Brain pericyte (primary cell): Measurements from ENCODE around the gene CALN1.

Experiments used
- DNase-seq: peaks from one replicate; pipeline ENCODE4 v3.0.0-alpha.2; 2012; ENCODE audit warnings: low read depth, low spot score

The CALN1 gene

DNA sequence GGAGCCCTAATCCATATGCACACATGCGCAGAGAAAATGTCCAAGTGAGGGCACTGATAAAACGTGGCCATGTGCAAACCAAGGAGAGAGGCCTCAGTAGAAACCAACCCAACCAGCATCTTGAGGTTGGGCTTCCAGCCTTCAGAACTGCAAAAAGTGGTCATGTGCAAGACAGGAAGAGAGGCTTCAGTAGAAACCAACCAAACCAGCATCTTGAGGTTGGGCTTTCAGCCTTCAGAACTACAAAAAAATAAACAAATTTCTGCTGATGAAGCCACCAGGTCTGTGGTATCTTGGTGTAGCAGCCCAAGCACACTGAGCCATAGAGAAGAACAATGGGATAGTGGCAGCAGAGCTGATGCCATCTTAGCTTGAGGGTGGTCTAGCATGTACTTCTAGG lies 371.5 kb downstream of the CALN1 start:
- DNase-seq = no peak

DNA sequence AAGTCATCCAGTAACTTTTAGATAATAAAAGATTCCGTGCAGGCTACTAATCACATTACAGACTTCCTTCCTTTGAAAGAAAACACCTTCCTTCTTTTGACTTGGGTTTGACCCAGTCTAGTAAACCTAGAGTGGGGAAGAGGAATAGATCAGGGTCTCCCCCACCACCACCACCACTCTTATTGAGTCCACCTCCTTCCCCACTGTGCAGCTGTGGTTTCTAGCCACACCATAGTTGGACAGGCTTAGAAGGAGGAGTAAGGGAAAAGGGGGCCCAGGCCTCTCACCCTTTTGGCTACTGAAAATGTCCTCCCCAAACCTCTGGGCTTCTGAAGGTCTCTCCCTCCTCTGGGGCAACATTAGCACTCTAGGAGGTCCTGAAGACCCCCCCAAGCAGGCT lies 372.7 kb downstream of the CALN1 start:
- no peak for DNase-seq

- DNase-seq = no peak
Observed at GRCh38 chr7:72038022-72038732, 374.0 kb downstream of the CALN1 start.

GRCh38 chr7:72037516-72037915 lies 374.6 kb downstream of the CALN1 start:
- no peak for DNase-seq

DNA sequence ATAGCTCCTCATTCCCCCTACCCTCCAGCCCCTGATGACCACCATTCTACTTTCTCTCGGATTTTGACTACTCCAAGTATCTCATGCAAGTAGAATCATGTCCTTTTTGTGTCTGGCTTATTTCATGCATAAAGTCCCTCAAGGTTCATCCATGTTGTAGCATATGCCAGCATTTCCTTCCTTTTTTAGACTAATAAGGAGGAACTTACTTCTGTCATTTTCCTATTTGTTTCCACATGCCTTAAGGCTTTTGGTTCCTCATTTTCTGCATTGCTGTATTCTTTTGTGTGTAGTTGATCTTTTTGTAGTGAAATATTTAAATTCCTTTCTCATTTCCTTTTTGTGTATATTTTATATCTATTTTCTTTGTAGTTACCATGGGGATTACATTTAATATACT lies 376.9 kb downstream of the CALN1 start:
- DNase-seq = no peak

GRCh38 chr7:72032934-72033333 lies 379.2 kb downstream of the CALN1 start:
- DNase-seq = no peak

DNA sequence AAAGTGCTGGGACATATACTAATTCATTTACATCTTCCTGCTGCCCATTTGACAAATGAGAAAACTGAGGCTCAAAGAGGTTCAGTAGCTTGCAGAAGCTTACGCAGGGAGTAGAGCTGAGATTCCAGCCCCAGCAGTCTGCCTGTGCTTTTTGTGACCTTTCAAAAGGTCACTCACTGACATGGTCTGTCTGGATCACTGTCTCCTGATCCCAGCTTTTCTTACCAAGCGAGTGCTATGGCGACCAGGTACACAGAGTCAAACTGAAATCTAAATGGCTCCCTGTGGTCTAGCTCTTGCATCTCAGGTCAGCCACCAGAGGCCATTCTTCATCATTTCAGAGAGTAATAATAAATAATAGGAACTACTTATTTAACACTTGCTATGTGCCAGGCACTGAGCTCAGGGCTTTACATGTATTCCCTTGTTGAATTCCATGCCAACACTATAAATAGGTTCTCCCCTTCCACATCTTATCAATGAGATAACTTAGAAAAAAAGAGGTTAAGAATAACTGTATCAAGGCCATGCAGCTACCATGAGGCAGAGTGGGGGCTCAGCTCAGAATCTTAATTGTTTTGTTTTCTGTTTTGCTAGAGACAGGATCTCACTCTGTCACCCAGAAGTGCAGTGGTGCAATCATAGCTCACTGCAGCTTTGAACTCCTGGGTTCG lies 381.0 kb downstream of the CALN1 start:
- no peak for DNase-seq

GRCh38 chr7:72028267-72028666 lies 383.9 kb downstream of the CALN1 start:
- no peak for DNase-seq

GRCh38 chr7:72025381-72025960 lies 386.7 kb downstream of the CALN1 start:
- no peak for DNase-seq

GRCh38 chr7:72023926-72024325 lies 388.2 kb downstream of the CALN1 start:
- DNase-seq = no peak

DNA sequence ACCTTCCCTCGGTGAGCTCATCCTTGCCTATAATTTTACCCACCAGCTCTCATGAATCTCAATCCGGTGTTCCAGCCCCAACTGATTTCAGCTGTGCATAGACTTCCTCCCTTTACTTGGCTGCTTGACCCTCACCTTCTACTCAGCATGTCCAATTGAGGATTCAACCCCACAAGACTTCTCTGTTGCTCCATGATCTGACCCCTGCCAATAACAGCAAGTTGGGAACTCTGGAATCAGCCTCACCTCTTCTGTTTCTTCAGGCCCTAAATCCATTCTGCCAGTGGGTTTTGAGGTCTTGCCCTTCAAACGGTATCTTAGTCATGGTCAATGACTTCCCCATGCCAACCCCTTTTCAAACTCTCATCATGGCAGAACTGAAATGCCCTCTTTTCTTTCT lies 390.4 kb downstream of the CALN1 start:
- no peak for DNase-seq

DNA sequence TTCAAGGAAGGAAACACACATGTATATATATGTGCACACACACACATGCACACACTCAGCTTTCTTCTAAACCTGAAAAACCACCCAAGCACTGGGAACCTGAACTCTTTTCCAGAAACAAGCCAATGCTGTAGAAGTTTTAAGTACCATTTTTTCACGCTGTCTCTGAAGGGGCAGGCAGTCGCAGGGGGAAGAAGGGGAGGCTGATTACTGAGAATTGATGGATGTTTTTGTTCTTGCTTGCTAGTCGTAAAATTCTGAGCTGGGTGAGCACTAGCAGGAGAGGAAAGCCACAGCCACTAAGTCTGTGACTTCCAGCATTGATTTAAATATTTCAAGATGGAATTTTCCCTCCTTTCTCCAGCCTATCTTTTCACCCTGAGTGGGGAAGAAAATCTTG lies 391.8 kb downstream of the CALN1 start:
- DNase-seq = no peak

GRCh38 chr7:72019436-72019835 lies 392.7 kb downstream of the CALN1 start:
- no peak for DNase-seq

DNA sequence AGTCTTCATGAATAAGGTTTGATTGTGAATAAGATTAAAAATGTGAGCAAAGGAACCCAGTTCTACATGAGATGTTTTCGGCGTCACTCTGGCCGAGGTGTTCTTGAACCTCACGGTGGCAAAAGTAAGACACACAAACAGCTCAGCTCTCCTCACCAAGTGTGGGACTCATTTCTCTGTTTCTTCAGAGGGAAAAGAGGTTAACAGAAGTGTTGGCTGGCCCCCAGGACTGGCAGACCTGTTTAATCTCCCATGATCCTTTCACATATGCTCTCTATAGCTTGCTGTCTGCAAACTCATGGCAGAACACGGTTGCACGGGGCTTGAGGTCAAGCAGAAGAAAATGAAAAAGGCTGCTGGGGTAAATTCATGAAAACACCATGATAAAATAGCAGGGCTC lies 394.4 kb downstream of the CALN1 start:
- no peak for DNase-seq

DNA sequence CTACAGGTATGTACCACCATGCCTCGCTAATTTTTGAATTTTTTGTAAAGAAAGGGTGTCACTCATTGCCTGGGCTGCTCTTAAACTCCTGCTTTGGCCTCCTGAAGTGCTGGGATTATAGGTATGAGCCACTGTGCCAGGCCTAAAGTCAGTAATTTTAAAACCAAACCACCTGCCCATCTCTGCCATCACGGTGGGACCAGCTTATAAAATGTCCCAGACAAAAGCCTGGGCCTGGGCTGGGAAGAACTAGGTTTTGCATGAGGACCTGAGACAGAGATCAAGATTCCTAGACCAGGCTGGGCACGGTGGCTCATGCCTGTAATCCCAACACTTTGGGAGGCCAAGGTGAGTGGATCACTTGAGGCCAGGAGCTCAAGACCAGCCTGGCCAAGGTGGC lies 395.6 kb downstream of the CALN1 start:
- DNase-seq = no peak

DNA sequence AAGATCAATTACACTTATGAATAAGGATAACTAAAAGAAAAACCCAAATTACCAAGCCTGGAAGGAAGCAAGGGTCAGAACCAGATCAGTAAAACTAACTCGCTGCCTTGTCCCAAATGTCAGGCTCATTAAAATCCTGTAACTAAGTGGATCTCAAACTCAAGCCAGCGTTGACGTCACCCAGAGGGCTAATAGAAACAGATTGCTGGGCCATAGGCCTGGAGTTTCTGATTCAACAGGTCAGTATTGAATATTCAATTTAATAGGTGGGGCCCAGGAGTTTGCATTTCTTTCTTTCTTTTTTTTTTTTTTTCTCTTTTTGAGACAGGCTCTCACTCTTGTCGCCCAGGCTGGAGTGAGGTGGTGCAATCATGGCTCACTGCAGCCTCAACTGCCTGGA lies 397.0 kb downstream of the CALN1 start:
- DNase-seq = no peak

GRCh38 chr7:72007018-72007417 lies 405.1 kb downstream of the CALN1 start:
- no peak for DNase-seq

GRCh38 chr7:72003236-72003635 lies 408.9 kb downstream of the CALN1 start:
- DNase-seq = no peak

GRCh38 chr7:71996141-71996540 lies 416.0 kb downstream of the CALN1 start:
- DNase-seq = no peak

DNA sequence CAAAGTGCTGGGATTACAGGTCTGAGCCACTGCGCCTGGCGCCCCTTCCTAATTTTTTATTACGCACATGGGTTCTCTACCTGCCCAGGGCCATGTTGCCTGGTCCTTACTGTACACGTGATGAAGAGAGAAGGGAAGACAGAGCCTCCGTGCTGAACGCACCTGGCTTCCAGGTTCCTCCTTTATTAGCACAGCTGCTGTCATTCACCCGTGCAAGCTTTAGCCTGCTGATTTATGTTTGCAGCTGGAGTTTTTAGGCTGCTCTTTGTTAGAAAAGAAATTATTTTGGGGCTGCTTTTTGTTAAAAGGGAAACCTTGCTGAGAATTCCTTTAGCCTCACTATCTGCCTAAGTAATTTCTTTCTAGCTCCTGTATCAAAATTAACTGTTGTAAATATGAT lies 417.0 kb downstream of the CALN1 start:
- no peak for DNase-seq

- DNase-seq = no peak
Observed at GRCh38 chr7:71991586-71991985, 420.6 kb downstream of the CALN1 start.

- DNase-seq = no peak
Observed at GRCh38 chr7:71990138-71990462, 422.0 kb downstream of the CALN1 start.

GRCh38 chr7:71988201-71988600 lies 423.9 kb downstream of the CALN1 start:
- DNase-seq = no peak
